Coronary artery (tissue), 2 donors: ENCODE measurements around the gene MAVS.

Source experiments
- DNase-seq: peaks from one replicate; pipeline ENCODE4 v3.0.0-alpha.2; 2017; ENCODE audit warnings: low spot score
- H3K27ac ChIP-seq, 2 donors: fragments of 200-600 bp; sonication (generic); one replicate each; pipeline ENCODE4 v1.5.1; 2016 to 2019
- H3K4me3 ChIP-seq: fragments of 200-600 bp; sonication (generic); 2 replicates; pipeline ENCODE4 v1.5.1; 2016; ENCODE audit warnings: mild to moderate bottlenecking, moderate library complexity
- CTCF ChIP-seq: fragments of 200-600 bp; sonication (generic); IDR thresholded peaks from one replicate; pipeline ENCODE4 v1.5.1; 2019; ENCODE audit warnings: antibody characterized with exemption

MAVS gene

DNA sequence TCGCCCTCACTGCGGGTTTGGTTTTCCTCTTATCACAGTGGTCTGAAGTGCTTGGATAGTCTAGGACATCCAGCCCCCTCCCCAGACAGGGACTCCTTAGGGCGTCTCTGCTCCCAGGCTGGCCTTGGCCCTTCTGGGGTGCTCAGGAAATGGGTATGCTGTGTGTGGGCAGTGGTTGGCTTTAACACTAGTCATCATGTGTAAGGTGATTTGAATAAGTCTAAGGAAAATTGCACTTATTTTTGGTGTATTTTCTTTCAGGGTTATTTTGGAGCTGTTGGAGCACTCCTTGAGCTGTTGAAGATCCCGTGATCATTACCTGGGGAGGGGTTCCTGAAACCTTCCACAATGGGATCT, 76.3 kb downstream of the MAVS start:
- no peak overlapping the region for H3K4me3 ChIP-seq
- no peak for DNase-seq
- no peak for TF ChIP-seq CTCF
- H3K27ac ChIP-seq = no peak overlapping the region

- H3K27ac ChIP-seq = no peak overlapping the region
- no peak for DNase-seq
- no peak for TF ChIP-seq CTCF
These were observed 77.2 kb downstream of the MAVS start for GRCh38 chr20:3923818-3924217.

DNA sequence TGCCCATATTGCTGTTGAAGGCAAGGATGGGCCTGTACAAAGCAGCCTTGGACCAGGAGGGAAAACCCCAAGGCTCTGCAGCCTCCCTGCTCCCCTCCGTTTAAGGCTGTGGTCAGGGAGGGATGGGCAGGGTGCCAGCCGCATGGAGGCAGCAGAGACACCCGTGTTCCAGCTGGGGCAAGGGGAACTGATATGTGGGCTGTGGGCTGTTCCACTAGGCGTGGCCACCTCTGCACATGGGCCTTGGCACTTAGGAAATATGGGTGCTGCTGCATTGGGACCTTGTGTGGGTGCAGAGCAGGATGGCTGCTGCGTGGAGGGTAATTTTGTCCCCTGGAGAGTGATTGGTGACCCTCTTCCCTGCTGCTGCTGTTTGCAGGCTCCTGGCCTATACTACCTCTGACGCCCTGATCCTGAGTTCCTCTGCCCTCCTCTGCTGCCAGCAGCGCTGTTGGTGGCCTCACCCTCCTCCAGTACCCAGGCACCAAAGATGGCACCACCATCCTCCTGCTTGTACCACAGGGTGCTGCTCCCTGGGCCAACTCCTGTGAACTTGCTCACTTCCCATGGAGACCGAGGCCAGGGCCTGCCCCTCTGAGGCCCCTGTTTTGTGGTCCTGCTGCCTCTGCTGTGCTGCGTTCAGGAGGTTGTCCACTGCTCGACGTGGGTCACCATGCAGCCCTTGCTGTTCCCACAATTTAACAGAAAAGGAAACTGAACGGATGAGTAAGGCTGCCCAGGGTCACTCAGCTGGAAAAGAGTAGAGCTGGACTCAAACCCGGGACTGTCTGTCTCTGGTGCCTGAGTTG, 77.9 kb downstream of the MAVS start:
- no peak overlapping the region for H3K27ac ChIP-seq
- no peak overlapping the region for H3K4me3 ChIP-seq
- TF ChIP-seq CTCF = no peak
- DNase-seq = no peak

More at GRCh38 chr20:3923818-3924217, 77.2 kb downstream of the MAVS start:
- H3K4me3 ChIP-seq = no peak overlapping the region

DNA sequence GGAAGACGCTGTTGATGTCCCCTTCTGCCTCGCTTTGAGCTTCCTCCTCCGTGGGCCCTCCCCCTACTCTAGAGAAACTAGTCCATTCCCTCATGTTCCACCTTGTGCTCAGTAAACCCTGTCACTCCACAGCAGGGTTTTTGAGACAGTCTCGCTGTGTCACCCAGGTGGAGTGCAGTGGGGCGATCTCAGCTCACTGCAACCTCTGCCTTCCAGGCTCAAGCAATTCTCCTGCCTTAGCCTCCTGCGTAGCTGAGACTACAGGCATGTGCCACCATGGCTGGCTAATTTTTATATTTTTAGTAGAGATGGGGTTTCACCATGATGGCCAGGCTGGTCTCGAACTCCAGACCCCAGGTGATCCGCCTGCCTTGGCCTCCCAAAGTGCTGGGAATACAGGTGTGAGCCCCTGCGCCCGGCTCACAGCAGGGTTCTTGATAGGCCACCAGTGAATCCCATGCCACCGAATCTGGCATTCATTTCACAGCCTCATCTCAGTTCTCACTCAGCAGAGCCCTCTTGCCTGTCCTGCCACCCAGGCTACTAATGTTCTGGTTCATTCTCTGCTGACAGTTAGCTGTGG, 78.6 kb downstream of the MAVS start:
- no peak overlapping the region for H3K4me3 ChIP-seq
- no peak for TF ChIP-seq CTCF
- no peak overlapping the region for H3K27ac ChIP-seq
- no peak for DNase-seq
